GM12878 (cell line): ENCODE measurements around the gene TMPRSS15. TPM values are rescaled to one million over a fixed set of nuclear protein-coding genes. Genes with fewer than 3 reads are reported as not detected.

Experiments used
- ATAC-seq: fragments of 200-7000 bp; cut with Tn5 transposase; 3 replicates; pipeline ENCODE4 v1.9.1; 2020; ENCODE audit warnings: mild to moderate bottlenecking, moderate library complexity
- BruUV-seq: library from RNA; stranded (reverse); fragments of 400-500 nt; replicated peaks from 2 replicates; lab custom pipeline; 2021; lab: Mats Ljungman, UMichigan
- CTCF ChIA-PET: fragments of 300-600 bp; sonication (Branson Sonifier 250); formaldehyde crosslinking; extraction: SDS; loops from one replicate; lab custom pipeline; 2021; ENCODE audit warnings: inconsistent platforms; lab: Yijun Ruan, JAX
- POLR2A ChIA-PET: fragments of 350-600 bp; formaldehyde crosslinking; extraction: SDS; loops from one replicate; lab custom pipeline; 2021; ENCODE audit warnings: inconsistent platforms; lab: Charles Lee
- RAD21 ChIA-PET: fragments of 300-600 bp; sonication (Branson Sonifier 250); formaldehyde crosslinking; loops from one replicate; lab custom pipeline; 2023; ENCODE audit warnings: antibody characterized with exemption; ENCODE audit not compliant: unreplicated experiment; lab: Charles Lee
- SMC1A ChIA-PET: fragments of 300-600 bp; sonication (Branson Sonifier 250); formaldehyde crosslinking; loops from one replicate; lab custom pipeline; 2023; ENCODE audit not compliant: unreplicated experiment, uncharacterized antibody; lab: Charles Lee
- DNase-seq: peaks from one replicate; pipeline ENCODE4 v3.0.0-alpha.2; 2011; ENCODE audit warnings: low read depth, low spot score
- FAIRE-seq: peaks from 3 replicates; lab custom pipeline; 2011; peaks lifted over from hg19 to GRCh38; lab: Jason Lieb, UNC
- H2AFZ ChIP-seq: 2 replicates; pipeline ENCODE4 v1.6.0; 2011; ENCODE audit warnings: low read depth, low read length, control low read depth; ENCODE audit not compliant: control insufficient read depth
- H3K27ac ChIP-seq: 2 replicates; pipeline ENCODE4 v1.5.1; 2011; ENCODE audit warnings: control low read depth; ENCODE audit not compliant: control insufficient read depth, insufficient read depth
- H3K27me3 ChIP-seq, 2 experiments: replicated peaks in 1 of 2; 2 replicates each; pipeline versions ENCODE4 v1.6.0 to v1.6.1; 2011; ENCODE audit warnings: low read length in 1 of 2; ENCODE audit not compliant: control insufficient read depth in 2 of 2, insufficient read depth in 2 of 2
- H3K36me3 ChIP-seq, 2 experiments: 2 replicates each; pipeline ENCODE4 v1.5.1; 2011; ENCODE audit warnings: low read length in 1 of 2; ENCODE audit not compliant: control insufficient read depth in 2 of 2, insufficient read depth in 2 of 2
- H3K4me1 ChIP-seq: 2 replicates; pipeline ENCODE4 v1.6.1; 2011; ENCODE audit warnings: mild to moderate bottlenecking, low read length, moderate library complexity, mixed read lengths; ENCODE audit not compliant: control insufficient read depth, insufficient read depth
- H3K4me2 ChIP-seq: 2 replicates; pipeline ENCODE4 v1.6.0; 2011; ENCODE audit warnings: control low read depth; ENCODE audit not compliant: control insufficient read depth, insufficient read depth
- H3K4me3 ChIP-seq: fragments of 200-600 bp; sonication (generic); 2 replicates; pipeline ENCODE4 v1.5.1; 2016
- H3K79me2 ChIP-seq: 2 replicates; pipeline ENCODE4 v1.6.0; 2011; ENCODE audit warnings: low read length; ENCODE audit not compliant: control insufficient read depth, insufficient read depth
- H3K9ac ChIP-seq: 2 replicates; pipeline ENCODE4 v1.8.0; 2011; ENCODE audit warnings: low read length, control low read depth, mixed read lengths; ENCODE audit not compliant: control insufficient read depth, insufficient read depth
- H3K9me3 ChIP-seq: replicated peaks from 3 replicates; pipeline ENCODE4 v1.5.1; 2011; ENCODE audit warnings: mild to moderate bottlenecking, low read length; ENCODE audit not compliant: control insufficient read depth, insufficient read depth
- H4K20me1 ChIP-seq: 2 replicates; pipeline ENCODE4 v1.6.0; 2011; ENCODE audit not compliant: control insufficient read depth, insufficient read depth
- BHLHE40 ChIP-seq, 2 experiments: fragments of 450-650 bp in 1 of 2; IDR thresholded peaks; 2 replicates each; pipeline ENCODE4 v1.6.1; 2011 to 2017; ENCODE audit warnings: low read depth in 2 of 2, borderline replicate concordance in 1 of 2, improper control_type of control experiment in 1 of 2, low read length in 1 of 2, mild to moderate bottlenecking in 1 of 2
- CHD2 ChIP-seq: IDR thresholded peaks from 2 replicates; pipeline ENCODE4 v1.6.1; 2011; ENCODE audit warnings: low read depth, low read length, improper control_type of control experiment, borderline replicate concordance
- FOXK2 ChIP-seq: fragments of 450-650 bp; IDR thresholded peaks from 2 replicates; pipeline ENCODE4 v1.6.1; 2017; ENCODE audit warnings: mild to moderate bottlenecking, moderate library complexity
- JUNB ChIP-seq: IDR thresholded peaks from 2 replicates; pipeline ENCODE4 v1.6.1; 2016; ENCODE audit warnings: antibody characterized with exemption, mild to moderate bottlenecking
- MYB ChIP-seq: fragments of 150-350 bp; IDR thresholded peaks from 2 replicates; pipeline ENCODE4 v1.6.1; 2014; ENCODE audit warnings: mild to moderate bottlenecking, low read depth, low read length, borderline replicate concordance
- NFIC ChIP-seq: IDR thresholded peaks from 2 replicates; pipeline ENCODE4 v1.6.1; 2012; ENCODE audit warnings: low read depth, mild to moderate bottlenecking, inconsistent platforms, low read length, moderate library complexity
- NR2C1 ChIP-seq: fragments of 450-650 bp; IDR thresholded peaks from 2 replicates; pipeline ENCODE4 v1.6.1; 2017; ENCODE audit warnings: antibody characterized with exemption, mild to moderate bottlenecking, moderate library complexity
- POLR2AphosphoS2 ChIP-seq: IDR thresholded peaks from 2 replicates; pipeline ENCODE4 v1.6.1; 2011; ENCODE audit warnings: low read depth, mild to moderate bottlenecking, low read length, improper control_type of control experiment, moderate library complexity
- RUNX3 ChIP-seq: IDR thresholded peaks from 2 replicates; pipeline ENCODE4 v1.6.1; 2012; ENCODE audit warnings: low read length, inconsistent platforms
- SMARCA5 ChIP-seq: fragments of 450-650 bp; IDR thresholded peaks from 2 replicates; pipeline ENCODE4 v1.6.1; 2017; ENCODE audit warnings: mild to moderate bottlenecking
- TAF1 ChIP-seq: IDR thresholded peaks from 2 replicates; pipeline ENCODE4 v1.6.1; 2011; ENCODE audit warnings: mild to moderate bottlenecking, low read depth, low read length, borderline replicate concordance
- YBX1 ChIP-seq: fragments of 450-650 bp; IDR thresholded peaks from 2 replicates; pipeline ENCODE4 v1.6.1; 2016; ENCODE audit warnings: antibody characterized with exemption
- ZBTB33 ChIP-seq: fragments of 450-650 bp; IDR thresholded peaks from 2 replicates; pipeline ENCODE4 v1.6.1; 2017; ENCODE audit warnings: mild to moderate bottlenecking
- ZNF592 ChIP-seq: fragments of 450-650 bp; IDR thresholded peaks from 2 replicates; pipeline ENCODE4 v1.6.1; 2017; ENCODE audit warnings: mild to moderate bottlenecking, moderate library complexity
- ZZZ3 ChIP-seq: IDR thresholded peaks from 2 replicates; pipeline ENCODE4 v1.6.1; 2011; ENCODE audit warnings: low read depth; ENCODE audit not compliant: control insufficient read depth, insufficient read length
- WGBS: methylation state at CpG from one replicate; pipeline ENCODE4 v1.1.6; 2016; ENCODE audit warnings: low lambda C conversion rate; ENCODE audit not compliant: insufficient replicate concordance, insufficient coverage; ENCODE audit errors: missing lambda C conversion rate; 5-methylcytosine and 5-hydroxymethylcytosine counted together
- in situ Hi-C: fragments of 300-500 bp; cut with MboI; formaldehyde crosslinking; loops from 9 replicates; pipeline ENCODE4 v1.14.3; 2018; ENCODE audit warnings: mixed read lengths
- intact Hi-C: fragments of 100-400 bp; cut with micrococcal nuclease; formaldehyde crosslinking; loops from one replicate; pipeline ENCODE4 v1.14.2; 2022; ENCODE audit not compliant: unreplicated experiment
- polyA plus RNA-seq, 11 experiments: library from polyadenylated mRNA; depleted of rRNA in 4 of 11; unstranded in 6 of 11; stranded (reverse) in 5 of 11; fragments of >200 nt; fragmentation: Nextera tagmentation in 4 of 11; fragmentation: Illumina TruSeq in 1 of 11; extraction: Ambion mirVana in 4 of 11; extraction: Trizol in 1 of 11; gene quantifications; 1 replicate in 1 of 11; 2 replicates in 10 of 11; pipeline versions ENCODE4 v1.2.1 to v1.2.3, GENCODE V29; 2011 to 2016; ENCODE audit warnings: inconsistent platforms in 2 of 11, missing spikeins in 2 of 11, low read depth in 1 of 11
- total RNA-seq, 4 experiments: library from RNA; depleted of rRNA in 3 of 4; stranded (reverse); fragments of >200 nt in 3 of 4; fragmentation: Illumina TruSeq in 1 of 4; extraction: Trizol in 1 of 4; gene quantifications; 2 replicates each; pipeline versions ENCODE4 v1.2.1 to v1.2.3, GENCODE V29; 2013 to 2021

The TMPRSS15 gene
- total and polyA plus RNA-seq, 10 of the 15 experiments (the other 5 are each of a cell fraction or from before 2014, with no cell fraction given), result 0.02 to 0.11 TPM; not detected in 8

GRCh38 chr21:18354947-18355346 lies 48.6 kb downstream of the TMPRSS15 start (continued):
- TF ChIP-seq ZNF592, result no peak
- TF ChIP-seq NFIC, result no peak
- no peak for TF ChIP-seq JUNB
- TF ChIP-seq POLR2AphosphoS2, result no peak
- no peak for TF ChIP-seq MYB
- no peak for TF ChIP-seq ZZZ3
- no peak for TF ChIP-seq RUNX3
- no peak for TF ChIP-seq NR2C1

- no peak for FAIRE-seq
- TF ChIP-seq SMARCA5, result no peak
- TF ChIP-seq CHD2, result no peak
- no peak for TF ChIP-seq ZZZ3
- TF ChIP-seq BHLHE40 (IDR thresholded peaks at IDR 0.05; ENCODE audit: borderline replicate concordance in 1 of 2, low read depth in 2 of 2, low read length in 1 of 2), result no peak
- no peak for TF ChIP-seq YBX1
- no peak for TF ChIP-seq NFIC
- TF ChIP-seq JUNB, result no peak
- no peak for TF ChIP-seq FOXK2
- no peak for TF ChIP-seq ZBTB33
- TF ChIP-seq TAF1, result no peak
Observed at GRCh38 chr21:18350216-18350615, 53.4 kb downstream of the TMPRSS15 start.

More at GRCh38 chr21:18350216-18350615, 53.4 kb downstream of the TMPRSS15 start:
- no peak for ATAC-seq
- Histone ChIP-seq H3K4me1 (no peaks in the 10 kb centered on the region), H3K9ac (no peak overlapping the region), H3K27me3 (no peaks in the 10 kb centered on the region), H3K4me3 (no peak overlapping the region), H3K9me3 (no peaks in the 10 kb centered on the region), H2AFZ (no peak overlapping the region), H4K20me1 (no peaks in the 10 kb centered on the region), H3K36me3 (no peaks in the 10 kb centered on the region), H3K27ac (no peak overlapping the region), H3K79me2 (no peaks in the 10 kb centered on the region), H3K4me2 (no peak overlapping the region)
- DNase-seq, result no peak
- intact Hi-C loops (no loop called here), in situ Hi-C loops (no loop called here)
- no TSS peak for BruUV-seq
- SMC1A ChIA-PET, result no interaction called here
- POLR2A ChIA-PET, result no interaction called here
- RAD21 ChIA-PET, result no interaction called here
- 20% methylated on average over 2 of the region's 2 CpGs for WGBS
- CTCF ChIA-PET, result no interaction called here
